ENCODE data around the gene CYP26B1.
A peak's percentile ranks its signal among the peaks of the same experiment; 100 is the strongest.

CYP26B1 gene

DNA sequence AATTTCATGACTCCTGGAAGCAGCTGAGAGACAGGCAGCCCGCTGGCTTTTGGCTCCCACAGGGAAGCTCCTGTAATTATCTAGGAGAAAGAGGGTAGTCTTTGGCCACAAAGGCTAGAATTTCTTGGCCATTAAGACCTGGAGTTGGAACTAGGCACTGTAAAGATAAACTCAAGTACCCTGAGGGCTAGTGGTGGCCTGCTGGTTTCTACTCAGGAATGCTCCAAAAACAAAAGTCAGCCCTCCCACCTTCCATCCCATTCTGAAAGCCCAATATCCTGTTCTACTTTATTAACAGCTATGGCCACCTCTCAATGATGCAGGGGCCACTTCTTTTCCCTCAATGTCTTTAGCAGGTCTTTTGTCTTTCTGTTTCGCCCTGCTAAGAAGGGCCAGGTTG lies 34.0 kb upstream of the CYP26B1 start:
- TF ChIP-seq, protein P1, sequence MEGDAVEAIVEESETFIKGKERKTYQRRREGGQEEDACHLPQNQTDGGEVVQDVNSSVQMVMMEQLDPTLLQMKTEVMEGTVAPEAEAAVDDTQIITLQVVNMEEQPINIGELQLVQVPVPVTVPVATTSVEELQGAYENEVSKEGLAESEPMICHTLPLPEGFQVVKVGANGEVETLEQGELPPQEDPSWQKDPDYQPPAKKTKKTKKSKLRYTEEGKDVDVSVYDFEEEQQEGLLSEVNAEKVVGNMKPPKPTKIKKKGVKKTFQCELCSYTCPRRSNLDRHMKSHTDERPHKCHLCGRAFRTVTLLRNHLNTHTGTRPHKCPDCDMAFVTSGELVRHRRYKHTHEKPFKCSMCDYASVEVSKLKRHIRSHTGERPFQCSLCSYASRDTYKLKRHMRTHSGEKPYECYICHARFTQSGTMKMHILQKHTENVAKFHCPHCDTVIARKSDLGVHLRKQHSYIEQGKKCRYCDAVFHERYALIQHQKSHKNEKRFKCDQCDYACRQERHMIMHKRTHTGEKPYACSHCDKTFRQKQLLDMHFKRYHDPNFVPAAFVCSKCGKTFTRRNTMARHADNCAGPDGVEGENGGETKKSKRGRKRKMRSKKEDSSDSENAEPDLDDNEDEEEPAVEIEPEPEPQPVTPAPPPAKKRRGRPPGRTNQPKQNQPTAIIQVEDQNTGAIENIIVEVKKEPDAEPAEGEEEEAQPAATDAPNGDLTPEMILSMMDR (IDR thresholded peaks at IDR 0.05; ENCODE audit: low read depth, low read length): no peak
- no peak for DNase-seq (ENCODE audit: low read depth in 2 of 2)
- H3K4me3 ChIP-seq (replicated peaks in 1 of 2; ENCODE audit: low read depth in 2 of 2, low read length in 2 of 2): no peak overlapping the region

DNA sequence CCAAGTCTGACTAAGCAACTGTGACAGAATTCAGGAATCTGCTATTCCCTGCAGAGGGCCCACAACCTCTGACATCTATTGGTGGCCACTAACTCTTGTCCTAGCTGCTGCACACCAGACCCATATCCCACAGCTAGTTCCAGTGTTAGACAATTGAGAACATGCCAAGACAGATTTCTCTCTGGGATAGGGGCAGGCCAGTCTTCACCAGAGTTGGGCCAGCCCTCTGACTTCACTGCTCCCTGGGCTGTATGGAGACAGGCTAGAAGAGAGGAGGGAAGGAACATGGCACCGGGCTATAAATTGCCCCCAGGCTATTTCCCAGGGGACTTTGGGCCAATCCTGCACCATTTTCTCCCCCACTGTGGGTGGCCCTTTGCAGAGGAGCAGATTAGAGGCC lies 32.7 kb upstream of the CYP26B1 start:
- no peak for DNase-seq (ENCODE audit: low read depth in 2 of 2)
- TF ChIP-seq, protein P1 (IDR thresholded peaks at IDR 0.05; ENCODE audit: low read depth, low read length): no peak
- H3K4me3 ChIP-seq (replicated peaks in 1 of 2; ENCODE audit: low read depth in 2 of 2, low read length in 2 of 2): no peak overlapping the region

DNA sequence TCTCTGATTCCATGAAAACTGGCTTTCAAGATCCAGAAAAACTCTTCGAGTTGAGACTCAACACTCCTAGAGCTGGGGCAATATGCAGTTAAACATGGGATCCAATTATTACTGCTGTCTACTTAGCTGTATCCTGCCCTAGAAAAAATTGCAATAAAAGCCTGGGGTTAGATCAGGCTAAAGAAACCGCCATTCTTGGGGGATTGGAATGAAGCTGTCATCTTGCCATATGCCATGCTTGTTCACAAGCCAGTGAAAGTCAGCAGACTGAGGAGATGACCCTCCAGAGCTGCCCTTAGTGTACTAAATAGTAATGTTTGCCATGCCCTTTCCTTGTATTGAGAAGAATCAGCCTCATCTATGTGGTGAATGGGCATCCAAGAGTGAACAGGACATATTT lies 30.9 kb upstream of the CYP26B1 start:
- no peak overlapping the region for H3K4me3 ChIP-seq (replicated peaks in 1 of 2; ENCODE audit: low read depth in 2 of 2, low read length in 2 of 2)
- no peak for DNase-seq (ENCODE audit: low read depth in 2 of 2)
- TF ChIP-seq, protein P1 (IDR thresholded peaks at IDR 0.05; ENCODE audit: low read depth, low read length): no peak

DNA sequence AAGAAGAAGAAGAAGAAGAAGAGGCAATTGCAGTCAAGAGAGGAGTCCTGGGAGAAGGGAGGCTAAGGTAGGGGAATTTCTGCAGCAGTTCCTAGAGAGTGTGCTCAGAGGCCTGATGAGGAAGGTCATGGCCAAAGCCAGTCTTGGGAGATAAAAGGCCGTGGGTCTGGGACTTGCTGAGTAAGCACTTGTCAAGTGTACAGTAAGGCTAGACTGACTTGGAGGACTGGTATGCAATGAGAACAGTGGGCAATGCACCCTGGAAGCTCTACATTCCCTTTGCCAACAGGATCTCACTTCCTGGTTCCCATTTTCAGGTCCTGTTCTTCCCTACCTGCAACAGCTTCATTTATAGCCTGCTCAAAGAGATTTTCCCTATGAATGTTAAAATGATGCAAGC lies 28.6 kb upstream of the CYP26B1 start:
- no peak for DNase-seq (ENCODE audit: low read depth in 2 of 2)
- TF ChIP-seq, protein P1 (IDR thresholded peaks at IDR 0.05; ENCODE audit: low read depth, low read length): no peak
- H3K4me3 ChIP-seq (replicated peaks in 1 of 2; ENCODE audit: low read depth in 2 of 2, low read length in 2 of 2): no peak overlapping the region

DNA sequence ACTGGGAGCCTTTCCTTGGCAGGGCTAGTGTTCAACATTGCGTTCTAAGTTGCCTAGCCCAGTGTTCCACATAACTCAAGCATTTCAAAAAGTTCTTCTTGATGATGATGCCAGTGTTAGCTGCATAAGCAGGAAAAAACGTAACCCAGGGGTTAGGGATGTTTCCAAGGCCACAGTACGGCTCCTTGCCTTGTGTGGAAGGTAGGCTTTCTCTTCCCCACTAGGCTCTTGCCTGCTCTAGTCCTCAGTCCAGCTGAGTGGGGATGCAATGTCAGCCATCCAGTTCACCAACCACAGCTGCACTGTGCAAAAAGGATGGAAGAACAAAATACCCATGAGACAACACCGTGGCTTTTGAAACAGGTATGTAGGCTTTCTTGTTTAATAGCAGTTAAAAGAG lies 28.0 kb upstream of the CYP26B1 start:
- no peak for DNase-seq (ENCODE audit: low read depth in 2 of 2)
- H3K4me3 ChIP-seq (replicated peaks in 1 of 2; ENCODE audit: low read depth in 2 of 2, low read length in 2 of 2): no peak overlapping the region
- TF ChIP-seq, protein P1 (IDR thresholded peaks at IDR 0.05; ENCODE audit: low read depth, low read length): no peak

DNA sequence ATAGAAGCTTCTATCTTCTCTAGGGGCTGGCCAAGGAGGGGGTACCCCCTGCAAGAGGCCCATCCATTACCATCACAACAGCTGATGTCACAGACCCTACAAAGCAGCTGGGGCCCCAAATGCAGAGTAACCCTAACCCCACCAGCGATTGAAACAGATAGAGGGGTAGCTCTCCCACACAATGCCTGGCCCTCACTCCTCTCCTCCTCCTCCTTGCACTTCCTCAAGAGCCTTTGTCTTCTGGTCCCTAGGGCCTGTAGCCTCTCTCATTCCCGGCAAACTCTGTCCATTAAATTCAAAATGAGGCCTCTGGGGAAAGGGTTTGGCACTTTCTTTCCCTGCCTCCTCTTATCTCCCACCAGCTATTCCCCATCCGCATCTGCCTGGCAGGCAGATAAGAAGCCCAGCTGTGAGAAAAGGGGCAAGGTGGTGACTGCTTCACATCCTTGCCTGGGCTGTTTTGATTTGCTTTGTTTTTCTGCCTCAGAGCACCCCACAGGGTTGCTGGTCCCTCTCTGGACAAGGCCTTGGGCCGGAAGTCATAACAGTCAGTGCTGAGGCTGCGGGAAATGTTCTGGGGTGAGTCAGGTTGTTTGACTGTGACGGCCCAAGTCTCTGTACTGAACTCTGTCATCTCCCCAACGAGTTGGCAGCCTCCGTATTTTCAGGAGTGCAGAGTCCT lies 26.1 kb upstream of the CYP26B1 start:
- H3K4me3 ChIP-seq (replicated peaks in 1 of 2; ENCODE audit: low read depth in 2 of 2, low read length in 2 of 2): no peak overlapping the region
- peak; percentile 64 to 74 for DNase-seq (ENCODE audit: low read depth in 2 of 2)
- TF ChIP-seq, protein P1 (IDR thresholded peaks at IDR 0.05; ENCODE audit: low read depth, low read length): no peak

DNA sequence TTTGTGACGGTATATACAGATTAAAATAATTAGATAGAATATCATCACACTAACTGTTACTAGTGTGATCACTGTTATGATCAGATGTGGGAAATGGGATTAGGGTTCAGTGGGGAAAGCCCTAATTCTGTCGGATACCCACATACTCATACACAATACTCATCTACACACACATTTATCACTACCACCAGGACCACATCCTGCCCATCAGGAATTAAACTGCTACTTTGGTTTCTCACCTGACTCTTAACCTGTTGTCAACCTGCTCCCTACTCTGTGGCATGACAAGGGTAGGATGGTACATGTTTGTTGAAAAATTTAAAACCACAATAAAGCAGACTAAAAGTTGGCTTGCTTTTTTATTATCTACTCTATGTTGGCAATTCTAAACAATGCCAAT lies 24.8 kb upstream of the CYP26B1 start:
- TF ChIP-seq, protein P1 (IDR thresholded peaks at IDR 0.05; ENCODE audit: low read depth, low read length): no peak
- DNase-seq (ENCODE audit: low read depth in 2 of 2): no peak
- no peak overlapping the region for H3K4me3 ChIP-seq (replicated peaks in 1 of 2; ENCODE audit: low read depth in 2 of 2, low read length in 2 of 2)
